KOPT-K1 (cell line): ENCODE measurements around the gene DRC1.

Source experiments
- H3K27ac ChIP-seq: fragments of 200-600 bp; sonication (generic); 2 replicates; pipeline ENCODE4 v1.5.1; 2016; ENCODE audit warnings: antibody characterized with exemption, mild to moderate bottlenecking, low read depth, low read length; ENCODE audit not compliant: poor library complexity, severe bottlenecking
- H3K36me3 ChIP-seq: fragments of 200-600 bp; sonication (generic); 2 replicates; pipeline ENCODE4 v1.5.1; 2017; ENCODE audit warnings: antibody characterized with exemption, mild to moderate bottlenecking, low read length, moderate library complexity; ENCODE audit not compliant: insufficient read depth
- H3K9me3 ChIP-seq: fragments of 200-600 bp; sonication (generic); 2 replicates; pipeline ENCODE4 v1.5.1; 2017; ENCODE audit warnings: antibody characterized with exemption, low read length, mild to moderate bottlenecking; ENCODE audit not compliant: insufficient read depth, poor library complexity, severe bottlenecking

The DRC1 gene

GRCh38 chr2:26471289-26471688, 69.6 kb downstream of the DRC1 start:
- Histone ChIP-seq H3K9me3 (no peaks in the 10 kb centered on the region), H3K27ac (no peak overlapping the region), H3K36me3 (no peaks in the 10 kb centered on the region)

GRCh38 chr2:26471766-26472706, 70.3 kb downstream of the DRC1 start:
- no peaks in the 10 kb centered on the region for H3K36me3 ChIP-seq

GRCh38 chr2:26472821-26473655, 71.3 kb downstream of the DRC1 start:
- no peaks in the 10 kb centered on the region for H3K36me3 ChIP-seq
- H3K9me3 ChIP-seq = no peaks in the 10 kb centered on the region
- no peak overlapping the region for H3K27ac ChIP-seq

More at GRCh38 chr2:26471766-26472706, 70.3 kb downstream of the DRC1 start:
- Histone ChIP-seq H3K9me3 (no peaks in the 10 kb centered on the region), H3K27ac (no peak overlapping the region)

- no peaks in the 10 kb centered on the region for H3K36me3 ChIP-seq
- H3K9me3 ChIP-seq = no peaks in the 10 kb centered on the region
- H3K27ac ChIP-seq = no peak overlapping the region
Measured at GRCh38 chr2:26473796-26474195, 72.1 kb downstream of the DRC1 start.

- H3K36me3 ChIP-seq = no peaks in the 10 kb centered on the region
- H3K9me3 ChIP-seq = no peaks in the 10 kb centered on the region
- H3K27ac ChIP-seq = no peak overlapping the region
Measured at GRCh38 chr2:26474261-26474785, 72.6 kb downstream of the DRC1 start.

GRCh38 chr2:26475037-26475436, 73.3 kb downstream of the DRC1 start:
- Histone ChIP-seq H3K27ac (no peak overlapping the region), H3K9me3 (no peaks in the 10 kb centered on the region), H3K36me3 (no peaks in the 10 kb centered on the region)

- Histone ChIP-seq H3K27ac (no peak overlapping the region), H3K36me3 (no peaks in the 10 kb centered on the region), H3K9me3 (no peaks in the 10 kb centered on the region)
Measured at GRCh38 chr2:26475832-26476501, 74.2 kb downstream of the DRC1 start.

- Histone ChIP-seq H3K36me3 (no peaks in the 10 kb centered on the region), H3K27ac (no peak overlapping the region), H3K9me3 (no peaks in the 10 kb centered on the region)
Measured at GRCh38 chr2:26477126-26477910, 75.6 kb downstream of the DRC1 start.

- Histone ChIP-seq H3K36me3 (no peaks in the 10 kb centered on the region), H3K27ac (no peak within 1 kb of the TSS), H3K9me3 (no peaks in the 10 kb centered on the region)
Measured at GRCh38 chr2:26477911-26478253, 76.2 kb downstream of the DRC1 start, which contains the start of gene OTOF. OTOF (minus strand) TSS chr2:26478124.

- H3K27ac ChIP-seq = no peak overlapping the region
- H3K9me3 ChIP-seq = no peaks in the 10 kb centered on the region
Measured at GRCh38 chr2:26478366-26478765, 76.6 kb downstream of the DRC1 start.

GRCh38 chr2:26479131-26479788, 77.5 kb downstream of the DRC1 start:
- H3K27ac ChIP-seq = no peak overlapping the region

More at GRCh38 chr2:26478366-26478765, 76.6 kb downstream of the DRC1 start:
- no peaks in the 10 kb centered on the region for H3K36me3 ChIP-seq

GRCh38 chr2:26479789-26480565, 78.3 kb downstream of the DRC1 start:
- H3K27ac ChIP-seq = no peak overlapping the region
- H3K36me3 ChIP-seq = no peaks in the 10 kb centered on the region
- H3K9me3 ChIP-seq = no peaks in the 10 kb centered on the region

More at GRCh38 chr2:26479131-26479788, 77.5 kb downstream of the DRC1 start:
- Histone ChIP-seq H3K9me3 (no peaks in the 10 kb centered on the region), H3K36me3 (no peaks in the 10 kb centered on the region)
